OCI-LY7 (cell line): ENCODE results near the gene TNFAIP1. TPM values are rescaled to one million over a fixed set of nuclear protein-coding genes. Genes with fewer than 3 reads are reported as not detected.

Experiments used
- BruUV-seq: library from RNA; stranded (reverse); fragments of 400-500 nt; replicated peaks from 2 replicates; lab custom pipeline; 2021; lab: Mats Ljungman, UMichigan
- CTCF ChIA-PET: fragments of 300-600 bp; sonication (Branson Sonifier 250); formaldehyde crosslinking; loops from one replicate; lab custom pipeline; 2022; ENCODE audit warnings: antibody characterized with exemption; ENCODE audit not compliant: unreplicated experiment; lab: Charles Lee
- POLR2A ChIA-PET: fragments of 300-600 bp; sonication (Branson Sonifier 250); formaldehyde crosslinking; loops from one replicate; lab custom pipeline; 2022; ENCODE audit warnings: antibody characterized with exemption; lab: Charles Lee
- DNase-seq: peaks from one replicate; pipeline ENCODE4 v3.0.0-alpha.2; 2015; ENCODE audit warnings: low spot score
- H2AFZ ChIP-seq: fragments of 200-600 bp; sonication (generic), shearing (Covaris generic); 2 replicates; pipeline ENCODE4 v1.6.1; 2014; ENCODE audit warnings: mild to moderate bottlenecking, antibody characterized with exemption, low read length, moderate library complexity
- H3K27ac ChIP-seq: fragments of 200-600 bp; sonication (generic); 2 replicates; pipeline ENCODE4 v1.5.1; 2014; ENCODE audit warnings: mixed run types, low read depth, mild to moderate bottlenecking, moderate library complexity, low read length, inconsistent platforms; ENCODE audit not compliant: poor library complexity, severe bottlenecking
- H3K36me3 ChIP-seq: fragments of 200-600 bp; sonication (generic); 2 replicates; pipeline ENCODE4 v1.6.1; 2014; ENCODE audit warnings: mild to moderate bottlenecking, antibody characterized with exemption, low read length, moderate library complexity, mixed read lengths; ENCODE audit not compliant: insufficient read depth
- H3K4me1 ChIP-seq: fragments of 200-600 bp; sonication (generic); 2 replicates; pipeline ENCODE4 v1.5.1; 2014; ENCODE audit warnings: mild to moderate bottlenecking, low read length; ENCODE audit not compliant: insufficient read depth, poor library complexity, severe bottlenecking
- H3K4me2 ChIP-seq: fragments of 200-600 bp; sonication (generic); 2 replicates; pipeline ENCODE4 v1.6.1; 2014; ENCODE audit warnings: mild to moderate bottlenecking, low read length
- H3K4me3 ChIP-seq: fragments of 200-600 bp; sonication (generic); 2 replicates; pipeline ENCODE4 v1.5.1; 2014; ENCODE audit warnings: mild to moderate bottlenecking, low read depth, low read length; ENCODE audit not compliant: poor library complexity, severe bottlenecking
- H3K79me2 ChIP-seq: fragments of 200-600 bp; sonication (generic); 2 replicates; pipeline ENCODE4 v1.6.1; 2016; ENCODE audit warnings: low read depth, mild to moderate bottlenecking, low read length, moderate library complexity, mixed read lengths; ENCODE audit not compliant: insufficient read depth
- H3K9me2 ChIP-seq: fragments of 200-600 bp; sonication (generic); 2 replicates; pipeline ENCODE4 v1.6.1; 2016; ENCODE audit warnings: mild to moderate bottlenecking, low read length, mixed read lengths; ENCODE audit not compliant: insufficient read depth
- H3K9me3 ChIP-seq: fragments of 200-600 bp; sonication (generic); 2 replicates; pipeline ENCODE4 v1.6.1; 2014; ENCODE audit warnings: mild to moderate bottlenecking, mixed run types, low read length, mixed read lengths
- H4K20me1 ChIP-seq: fragments of 200-600 bp; sonication (generic); 2 replicates; pipeline ENCODE4 v1.6.1; 2014; ENCODE audit warnings: mild to moderate bottlenecking, antibody characterized with exemption, low read length, moderate library complexity, mixed read lengths; ENCODE audit not compliant: insufficient read depth
- CTCF ChIP-seq: fragments of 200-600 bp; sonication (generic); conservative IDR thresholded peaks from 2 replicates; pipeline ENCODE4 v1.5.1; 2014; ENCODE audit warnings: mild to moderate bottlenecking, antibody characterized with exemption, low read length, moderate library complexity, mixed read lengths
- EZH2phosphoT487 ChIP-seq: fragments of 200-600 bp; sonication (generic); IDR thresholded peaks from 2 replicates; pipeline ENCODE4 v1.6.1; 2018; ENCODE audit warnings: low read depth, borderline replicate concordance, mild to moderate bottlenecking, mixed run types, antibody characterized with exemption, low read length, moderate library complexity, mixed read lengths
- intact Hi-C: fragments of 100-400 bp; cut with micrococcal nuclease; formaldehyde crosslinking; loops from one replicate; pipeline ENCODE4 v1.10.0; 2022; ENCODE audit not compliant: unreplicated experiment
- total RNA-seq, 2 experiments: library from RNA; depleted of rRNA in 1 of 2; stranded (reverse); fragments of >200 nt in 1 of 2; shearing (Covaris generic) in 1 of 2; gene quantifications; 2 replicates each; pipeline ENCODE4 v1.2.3, GENCODE V29; 2014 to 2022

Gene TNFAIP1
- total RNA-seq, 2 experiments from 2014 or later = 14.7 to 15.5 TPM

GRCh38 chr17:28325211-28325610 lies 10.3 kb upstream of the TNFAIP1 start:
- peaks cover 58% of the 10 kb centered on the region for H3K79me2 ChIP-seq
- intact Hi-C loops = no loop called here
- POLR2A ChIA-PET = interaction anchor here (0.6 kb wide), 1 partner anchor 10 kb away, joined by 3 read pairs; the partner anchor contains the start of gene TNFAIP1
- no peaks in the 10 kb centered on the region for H3K9me2 ChIP-seq
- H3K4me1 ChIP-seq = peaks cover 27% of the 10 kb centered on the region
- TF ChIP-seq CTCF (no peak), EZH2phosphoT487 (no peak)
- no peak overlapping the region for H3K4me3 ChIP-seq
- H3K36me3 ChIP-seq = peaks cover 85% of the 10 kb centered on the region
- H2AFZ ChIP-seq = no peak overlapping the region
- 0 out of 2 replicates have a peak, but pooled peaks cover 7% of the 10 kb centered on the region for H4K20me1 ChIP-seq
- DNase-seq = no peak
- CTCF ChIA-PET = no interaction called here
- no peak overlapping the region for H3K4me2 ChIP-seq
- H3K27ac ChIP-seq = no peak overlapping the region
- no TSS peak for BruUV-seq
- no peaks in the 10 kb centered on the region for H3K9me3 ChIP-seq

GRCh38 chr17:28326114-28326513 lies 9.4 kb upstream of the TNFAIP1 start:
- Histone ChIP-seq H3K4me2 (no peak overlapping the region), H3K79me2 (peaks cover 49% of the 10 kb centered on the region), H2AFZ (no peak overlapping the region), H3K4me1 (peaks cover 18% of the 10 kb centered on the region), H3K36me3 (peaks cover 76% of the 10 kb centered on the region), H3K4me3 (no peak overlapping the region), H3K9me3 (no peaks in the 10 kb centered on the region), H4K20me1 (0 out of 2 replicates have a peak, but pooled peaks cover 7% of the 10 kb centered on the region), H3K27ac (no peak overlapping the region), H3K9me2 (no peaks in the 10 kb centered on the region)
- no TSS peak for BruUV-seq
- TF ChIP-seq EZH2phosphoT487 (no peak), CTCF (no peak)
- POLR2A ChIA-PET = interaction anchor here (0.6 to 1.1 kb wide), 3 partner anchors 16 to 31 kb away, joined by 3 to 4 read pairs (median 4); partner anchors contain the start of gene POLDIP2
- no peak for DNase-seq
- intact Hi-C loops = no loop called here
- CTCF ChIA-PET = no interaction called here

GRCh38 chr17:28327031-28327607 lies 8.4 kb upstream of the TNFAIP1 start:
- CTCF ChIA-PET = no interaction called here
- Histone ChIP-seq H3K9me3 (no peaks in the 10 kb centered on the region), H3K4me1 (peaks cover 10% of the 10 kb centered on the region), H3K36me3 (peaks cover 66% of the 10 kb centered on the region), H3K27ac (no peak overlapping the region), H3K4me3 (no peak overlapping the region), H3K9me2 (no peaks in the 10 kb centered on the region), H2AFZ (no peak overlapping the region), H4K20me1 (0 out of 2 replicates have a peak, but pooled peaks cover 7% of the 10 kb centered on the region), H3K79me2 (peaks cover 38% of the 10 kb centered on the region), H3K4me2 (no peak overlapping the region)
- TF ChIP-seq EZH2phosphoT487 (no peak), CTCF (no peak)
- POLR2A ChIA-PET = interaction anchor here (0.6 kb wide), 2 partner anchors 17 to 19 kb away, joined by 3 to 4 read pairs; no protein-coding TSS in a partner anchor
- intact Hi-C loops = no loop called here
- no peak for DNase-seq
- BruUV-seq = TSS peak; percentile 25
